ENCODE data around the gene LCN6. TPM values are rescaled to one million over a fixed set of nuclear protein-coding genes. Genes with fewer than 3 reads are reported as not detected.

The LCN6 gene
- polyA plus RNA-seq, 3 donors: not detected

- DNase-seq: no peak
- Histone ChIP-seq H3K9me3 (replicated peaks in 1 of 2; ENCODE audit: control insufficient read depth in 1 of 2, insufficient read depth in 1 of 2, low read length in 2 of 2) (no peaks in the 10 kb centered on the region), H3K9ac (ENCODE audit: insufficient read depth, low read length, poor library complexity, severe bottlenecking) (no peak overlapping the region), H3K4me2 (replicated peaks; ENCODE audit: extremely low read depth, low read length, poor library complexity, severe bottlenecking) (no peak overlapping the region), H3K4me3 (replicated peaks in 1 of 3; ENCODE audit: low read depth in 2 of 3, low read length in 3 of 3) (no peak overlapping the region), H3K27me3 (ENCODE audit: control insufficient read depth in 2 of 2, insufficient read depth in 2 of 2, low read length in 2 of 2) (peaks cover 5 to 24% of the 10 kb centered on the region in 2 donors), H3K36me3 (replicated peaks in 1 of 2; ENCODE audit: control insufficient read depth in 1 of 2, insufficient read depth in 2 of 2, low read length in 2 of 2) (no peaks in the 10 kb centered on the region), H2AFZ (ENCODE audit: insufficient read depth, low read depth, low read length, poor library complexity, severe bottlenecking) (no peak overlapping the region), H3K4me1 (ENCODE audit: control insufficient read depth in 1 of 2, insufficient read depth in 2 of 2, low read length in 2 of 2) (no peaks in the 10 kb centered on the region), H3K79me2 (ENCODE audit: insufficient read depth, low read length) (no peaks in the 10 kb centered on the region), H4K20me1 (ENCODE audit: insufficient read depth, low read length) (no peaks in the 10 kb centered on the region), H3K27ac (ENCODE audit: low read depth in 1 of 2, low read length in 2 of 2) (no peak overlapping the region)
- no peaks in the 10 kb centered on the region for H3K4me1 Mint-ChIP-seq
- TF ChIP-seq CTCF (IDR thresholded peaks at IDR 0.05): no peak
- WGBS (ENCODE audit: insufficient coverage): 97% methylated on average over 18 of the region's 23 CpGs
- H3K9me3 Mint-ChIP-seq: peaks cover 0 to 3% (median 0%) of the 10 kb centered on the region in 7 donors
- H3K27me3 Mint-ChIP-seq (ENCODE audit: low read depth in 3 of 3): peaks cover 18 to 41% (median 31%) of the 10 kb centered on the region in 3 donors
- no peak overlapping the region for H3K27ac Mint-ChIP-seq
- intact Hi-C loops (cut with micrococcal nuclease): no loop called here
- H3K4me3 Mint-ChIP-seq: peak overlapping the region in 1 of 2 donors; percentile 35
- H3K36me3 Mint-ChIP-seq: no peaks in the 10 kb centered on the region
Observed at GRCh38 chr9:136739509-136739908, 8.8 kb downstream of the LCN6 start.

- no peak for TF ChIP-seq CTCF (IDR thresholded peaks at IDR 0.05)
- Mint-ChIP-seq H3K4me3 (peak overlapping the region in 1 of 2 donors; percentile 35), H3K9me3 (peaks cover 0 to 3% (median 0%) of the 10 kb centered on the region in 7 donors), H3K4me1 (no peaks in the 10 kb centered on the region), H3K27ac (no peak overlapping the region), H3K36me3 (no peaks in the 10 kb centered on the region), H3K27me3 (ENCODE audit: low read depth in 3 of 3) (peaks cover 18 to 41% (median 31%) of the 10 kb centered on the region in 3 donors)
- Histone ChIP-seq H4K20me1 (ENCODE audit: insufficient read depth, low read length) (no peaks in the 10 kb centered on the region), H3K27me3 (ENCODE audit: control insufficient read depth in 2 of 2, insufficient read depth in 2 of 2, low read length in 2 of 2) (peaks cover 5 to 24% of the 10 kb centered on the region in 2 donors), H3K9me3 (replicated peaks in 1 of 2; ENCODE audit: control insufficient read depth in 1 of 2, insufficient read depth in 1 of 2, low read length in 2 of 2) (no peaks in the 10 kb centered on the region), H3K9ac (ENCODE audit: insufficient read depth, low read length, poor library complexity, severe bottlenecking) (no peak overlapping the region), H3K36me3 (replicated peaks in 1 of 2; ENCODE audit: control insufficient read depth in 1 of 2, insufficient read depth in 2 of 2, low read length in 2 of 2) (no peaks in the 10 kb centered on the region), H2AFZ (ENCODE audit: insufficient read depth, low read depth, low read length, poor library complexity, severe bottlenecking) (no peak overlapping the region), H3K27ac (ENCODE audit: low read depth in 1 of 2, low read length in 2 of 2) (no peak overlapping the region), H3K4me1 (ENCODE audit: control insufficient read depth in 1 of 2, insufficient read depth in 2 of 2, low read length in 2 of 2) (no peaks in the 10 kb centered on the region), H3K79me2 (ENCODE audit: insufficient read depth, low read length) (no peaks in the 10 kb centered on the region), H3K4me2 (replicated peaks; ENCODE audit: extremely low read depth, low read length, poor library complexity, severe bottlenecking) (no peak overlapping the region), H3K4me3 (replicated peaks in 1 of 3; ENCODE audit: low read depth in 2 of 3, low read length in 3 of 3) (no peak overlapping the region)
- intact Hi-C loops (cut with micrococcal nuclease): no loop called here
- no peak for DNase-seq
- WGBS (ENCODE audit: insufficient coverage): 96% methylated on average over 20 of the region's 20 CpGs
Observed at GRCh38 chr9:136738960-136739359, 9.4 kb downstream of the LCN6 start.

Measured in CD14-positive monocyte (primary cell).